Measurements from ENCODE around the gene ATP1A3. TPM values are rescaled to one million over a fixed set of nuclear protein-coding genes. Genes with fewer than 3 reads are reported as not detected.

ATP1A3 gene
- total RNA-seq, 1 experiment from 2014 or later, result 34.7 TPM

- Histone ChIP-seq H3K9me2 (ENCODE audit: insufficient read depth) (no peaks in the 10 kb centered on the region), H3K4me2 (ENCODE audit: low read length) (no peak overlapping the region), H3K4me1 (ENCODE audit: control insufficient read depth in 1 of 2, insufficient read depth in 2 of 2, low read length in 2 of 2) (no peaks in the 10 kb centered on the region), H2AFZ (ENCODE audit: low read depth, low read length, poor library complexity, severe bottlenecking) (no peak overlapping the region), H3K4me3 (replicated peaks in 1 of 2; ENCODE audit: low read depth in 1 of 2, low read length in 2 of 2) (no peak overlapping the region), H3K9ac (ENCODE audit: low read length) (no peak overlapping the region), H4K20me1 (ENCODE audit: insufficient read depth) (no peaks in the 10 kb centered on the region), H3K9me3 (ENCODE audit: control insufficient read depth in 1 of 2, insufficient read depth in 1 of 2, low read depth in 1 of 2, low read length in 2 of 2) (no peaks in the 10 kb centered on the region), H3K36me3 (ENCODE audit: control insufficient read depth in 1 of 2, insufficient read depth in 2 of 2, low read length in 2 of 2) (no peaks in the 10 kb centered on the region; a peak in 1 of 4 replicates), H3K27ac (ENCODE audit: low read depth, low read length) (no peak overlapping the region), H3K79me2 (ENCODE audit: insufficient read depth, low read length) (no peaks in the 10 kb centered on the region), H3K27me3 (ENCODE audit: insufficient read depth, low read length) (no peaks in the 10 kb centered on the region)
- DNase-seq (ENCODE audit: low read depth, low spot score) (no peak), ATAC-seq (no peak)
- ChIA-PET RAD21 (ENCODE audit: low non-redundant PET in 1 of 2, low total read pairs in 2 of 2, uncharacterized antibody in 2 of 2, unreplicated experiment in 2 of 2) (no interaction called here), POLR2A (no interaction called here), CTCF (no interaction called here)
- intact Hi-C loops (cut with micrococcal nuclease), result no loop called here
- TF ChIP-seq YY1 (IDR thresholded peaks at IDR 0.05; ENCODE audit: extremely low read depth, insufficient replicate concordance, low read depth, low read length) (no peak), POLR2AphosphoS5 (IDR thresholded peaks at IDR 0.05; ENCODE audit: low read depth, low read length) (no peak), RAD21 (IDR thresholded peaks at IDR 0.05; ENCODE audit: low read depth) (no peak), REST (IDR thresholded peaks at IDR 0.05; ENCODE audit: low read depth) (no peak), JUND (IDR thresholded peaks at IDR 0.05) (no peak), SP1 (IDR thresholded peaks at IDR 0.05; ENCODE audit: low read depth) (no peak), ZFX (IDR thresholded peaks at IDR 0.05) (no peak), CEBPB (IDR thresholded peaks at IDR 0.05; ENCODE audit: low read depth) (no peak), EZH2phosphoT487 (IDR thresholded peaks at IDR 0.05; ENCODE audit: borderline replicate concordance) (no peak)
- no TSS peak for BruUV-seq (replicated peaks)
These were observed 15.6 kb downstream of the ATP1A3 start for GRCh38 chr19:41978470-41978869.
